ENCODE results near the gene KRT86. TPM values are rescaled to one million over a fixed set of nuclear protein-coding genes. Genes with fewer than 3 reads are reported as not detected.
"Not testable (repeated sequence)": the region's sequence is repeated elsewhere in the genome, so short reads cannot be mapped to it uniquely, and the experiment has no call there.

KRT86 gene
- total and polyA plus RNA-seq, 9 of the 15 experiments (the other 6 are each of a cell fraction or from before 2014, with no cell fraction given), result not detected

- CTCF ChIA-PET (ENCODE audit: low intra/inter-chr PET ratio), result no interaction called here
- Histone ChIP-seq H3K9ac (ENCODE audit: insufficient read depth in 1 of 2, low read depth in 2 of 2, low read length in 2 of 2) (no peak overlapping the region), H3K9me3 (replicated peaks; ENCODE audit: control insufficient read depth, insufficient read depth, low read depth, low read length) (no peaks in the 10 kb centered on the region), H3K27ac (ENCODE audit: extremely low read depth, low read depth, low read length) (no peak overlapping the region), H3K36me3 (ENCODE audit: control insufficient read depth, insufficient read depth, low read length) (no peaks in the 10 kb centered on the region), H3K4me1 (replicated peaks in 1 of 2; ENCODE audit: control insufficient read depth in 2 of 2, insufficient read depth in 2 of 2, low read length in 2 of 2) (no peaks in the 10 kb centered on the region), H3K4me3 (no peak overlapping the region), H3K79me2 (ENCODE audit: control insufficient read depth, insufficient read depth, low read length) (no peaks in the 10 kb centered on the region), H3K9me1 (ENCODE audit: control insufficient read depth, insufficient read depth, low read length) (no peaks in the 10 kb centered on the region), H4K20me1 (replicated peaks; ENCODE audit: control insufficient read depth, insufficient read depth, low read length) (peaks cover 6% of the 10 kb centered on the region; the same call in 1 of the 2 replicates), H2AFZ (ENCODE audit: low read depth, low read length) (no peak overlapping the region), H3K27me3 (ENCODE audit: control insufficient read depth in 2 of 2, insufficient read depth in 2 of 2, low read length in 2 of 2) (peaks cover 0 to 45% of the 10 kb centered on the region in 2 experiments; a peak in 3 of 5 replicates), H3K4me2 (ENCODE audit: insufficient read depth, low read length) (no peak overlapping the region)
- in situ Hi-C loops (cut with MboI), result no loop called here
- BruUV-seq (replicated peaks), result no TSS peak
- DNase-seq (ENCODE audit: extremely low read depth in 1 of 4, low spot score in 3 of 4) (no peak), ATAC-seq (no peak), FAIRE-seq (no peak)
- intact Hi-C loops (cut with micrococcal nuclease), result no loop called here
- no peak for TF ChIP-seq EP400 (IDR thresholded peaks at IDR 0.05)
- POLR2A ChIA-PET, result no interaction called here
- WGBS (ENCODE audit: insufficient coverage, low coverage, missing lambda C conversion rate), result 0% methylated on average over 2 of the region's 2 CpGs
Measured at GRCh38 chr12:52239767-52240166, 34.7 kb upstream of the KRT86 start.

- H3K36me3 ChIP-seq (ENCODE audit: control insufficient read depth, insufficient read depth, low read length); H3K4me1 ChIP-seq (replicated peaks in 1 of 2; ENCODE audit: control insufficient read depth in 2 of 2, insufficient read depth in 2 of 2, low read length in 2 of 2); H3K9me3 ChIP-seq (replicated peaks; ENCODE audit: control insufficient read depth, insufficient read depth, low read depth, low read length); CTCF ChIA-PET (ENCODE audit: low intra/inter-chr PET ratio); H4K20me1 ChIP-seq (replicated peaks; ENCODE audit: control insufficient read depth, insufficient read depth, low read length); FAIRE-seq; H3K4me3 ChIP-seq; H3K9me1 ChIP-seq (ENCODE audit: control insufficient read depth, insufficient read depth, low read length); in situ Hi-C loops (cut with MboI); DNase-seq (ENCODE audit: extremely low read depth in 1 of 4, low spot score in 3 of 4); ATAC-seq; H2AFZ ChIP-seq (ENCODE audit: low read depth, low read length); BruUV-seq (replicated peaks); H3K27ac ChIP-seq (ENCODE audit: extremely low read depth, low read depth, low read length); H3K9ac ChIP-seq (ENCODE audit: insufficient read depth in 1 of 2, low read depth in 2 of 2, low read length in 2 of 2); intact Hi-C loops (cut with micrococcal nuclease); POLR2A ChIA-PET; H3K79me2 ChIP-seq (ENCODE audit: control insufficient read depth, insufficient read depth, low read length); H3K4me2 ChIP-seq (ENCODE audit: insufficient read depth, low read length): not testable (repeated sequence)
- 3% methylated on average over 6 of the region's 6 CpGs for WGBS (ENCODE audit: insufficient coverage, low coverage, missing lambda C conversion rate)
- peaks cover 0 to 44% of the 10 kb centered on the region in 2 experiments; a peak in 3 of 5 replicates for H3K27me3 ChIP-seq (ENCODE audit: control insufficient read depth in 2 of 2, insufficient read depth in 2 of 2, low read length in 2 of 2)
Measured at GRCh38 chr12:52240247-52240646, 34.2 kb upstream of the KRT86 start.
